GM12891 (cell line): ENCODE measurements around the gene SLC43A1.

Experiments
- DNase-seq: peaks from one replicate; pipeline ENCODE4 v3.0.0; 2011; ENCODE audit warnings: low spot score; ENCODE audit not compliant: insufficient read length
- FAIRE-seq: peaks from 2 replicates; lab custom pipeline; 2011; peaks lifted over from hg19 to GRCh38; lab: Jason Lieb, UNC
- PAX5 ChIP-seq: IDR thresholded peaks from 2 replicates; pipeline ENCODE4 v1.6.1; 2011; ENCODE audit warnings: low read length, moderate library complexity, mild to moderate bottlenecking; ENCODE audit not compliant: insufficient read depth, severe bottlenecking
- POLR2A ChIP-seq: IDR thresholded peaks from 2 replicates; pipeline ENCODE4 v1.6.1; 2011; ENCODE audit warnings: low read depth, low read length, control low read depth
- POLR2AphosphoS5 ChIP-seq: IDR thresholded peaks from 2 replicates; pipeline ENCODE4 v1.6.1; 2011; ENCODE audit warnings: low read depth, low read length, control low read depth
- POU2F2 ChIP-seq: IDR thresholded peaks from 2 replicates; pipeline ENCODE4 v1.6.1; 2011; ENCODE audit warnings: low read depth, mild to moderate bottlenecking, control low read depth, low read length, moderate library complexity
- SPI1 ChIP-seq: IDR thresholded peaks from 2 replicates; pipeline ENCODE4 v1.6.1; 2011; ENCODE audit warnings: low read depth, low read length, control low read depth
- TAF1 ChIP-seq: IDR thresholded peaks from 2 replicates; pipeline ENCODE4 v1.6.1; 2011; ENCODE audit warnings: low read depth, low read length, control low read depth

Gene SLC43A1

GRCh38 chr11:57467508-57468157, 47.9 kb downstream of the SLC43A1 start:
- TF ChIP-seq POU2F2 (no peak), PAX5 (no peak), POLR2AphosphoS5 (no peak), POLR2A (no peak), SPI1 (no peak), TAF1 (no peak)
- no peak for FAIRE-seq
- DNase-seq: no peak

DNA sequence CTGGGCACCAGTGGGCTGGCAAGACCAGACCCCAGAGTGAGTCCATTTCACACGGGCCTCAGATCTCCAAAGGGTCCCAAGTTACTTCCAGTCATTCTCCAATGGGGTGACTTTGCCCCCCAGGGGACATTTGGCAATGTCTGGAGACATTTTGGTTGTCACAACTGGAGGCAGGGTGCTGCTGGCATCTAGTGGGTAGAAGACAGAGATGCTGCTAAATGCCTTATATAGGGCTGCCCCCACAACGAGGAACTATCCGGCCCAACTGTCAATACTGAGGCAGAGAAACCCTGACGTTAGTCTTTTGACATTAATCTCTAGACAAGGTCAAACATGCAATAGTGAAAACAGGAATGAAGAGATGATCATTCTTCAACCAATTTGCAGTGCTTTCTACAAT, 48.8 kb downstream of the SLC43A1 start:
- DNase-seq (no peak), FAIRE-seq (no peak)
- no peak for TF ChIP-seq POLR2AphosphoS5
- TF ChIP-seq SPI1: no peak
- TF ChIP-seq PAX5: no peak
- TF ChIP-seq POU2F2: no peak
- no peak for TF ChIP-seq POLR2A
- TF ChIP-seq TAF1: no peak

- TF ChIP-seq SPI1 (no peak), TAF1 (no peak), POLR2A (no peak), PAX5 (no peak), POU2F2 (no peak), POLR2AphosphoS5 (no peak)
- FAIRE-seq (no peak), DNase-seq (no peak)
Observed at GRCh38 chr11:57464539-57465181, 50.8 kb downstream of the SLC43A1 start.

- TF ChIP-seq PAX5 (no peak), TAF1 (no peak), SPI1 (no peak), POLR2A (no peak), POLR2AphosphoS5 (no peak), POU2F2 (no peak)
- no peak for FAIRE-seq
- no peak for DNase-seq
Observed at GRCh38 chr11:57463671-57464538, 51.6 kb downstream of the SLC43A1 start.

- TF ChIP-seq POLR2AphosphoS5: no peak
- TF ChIP-seq POLR2A: no peak
- TF ChIP-seq TAF1: no peak
- no peak for TF ChIP-seq POU2F2
- no peak for TF ChIP-seq SPI1
- no peak for TF ChIP-seq PAX5
- no peak for DNase-seq
- FAIRE-seq: no peak
Observed at GRCh38 chr11:57462597-57462996, 52.9 kb downstream of the SLC43A1 start.

GRCh38 chr11:57461841-57462489, 53.5 kb downstream of the SLC43A1 start:
- TF ChIP-seq POLR2A (no peak), PAX5 (no peak), POLR2AphosphoS5 (no peak)
- DNase-seq (no peak), FAIRE-seq (no peak)

DNA sequence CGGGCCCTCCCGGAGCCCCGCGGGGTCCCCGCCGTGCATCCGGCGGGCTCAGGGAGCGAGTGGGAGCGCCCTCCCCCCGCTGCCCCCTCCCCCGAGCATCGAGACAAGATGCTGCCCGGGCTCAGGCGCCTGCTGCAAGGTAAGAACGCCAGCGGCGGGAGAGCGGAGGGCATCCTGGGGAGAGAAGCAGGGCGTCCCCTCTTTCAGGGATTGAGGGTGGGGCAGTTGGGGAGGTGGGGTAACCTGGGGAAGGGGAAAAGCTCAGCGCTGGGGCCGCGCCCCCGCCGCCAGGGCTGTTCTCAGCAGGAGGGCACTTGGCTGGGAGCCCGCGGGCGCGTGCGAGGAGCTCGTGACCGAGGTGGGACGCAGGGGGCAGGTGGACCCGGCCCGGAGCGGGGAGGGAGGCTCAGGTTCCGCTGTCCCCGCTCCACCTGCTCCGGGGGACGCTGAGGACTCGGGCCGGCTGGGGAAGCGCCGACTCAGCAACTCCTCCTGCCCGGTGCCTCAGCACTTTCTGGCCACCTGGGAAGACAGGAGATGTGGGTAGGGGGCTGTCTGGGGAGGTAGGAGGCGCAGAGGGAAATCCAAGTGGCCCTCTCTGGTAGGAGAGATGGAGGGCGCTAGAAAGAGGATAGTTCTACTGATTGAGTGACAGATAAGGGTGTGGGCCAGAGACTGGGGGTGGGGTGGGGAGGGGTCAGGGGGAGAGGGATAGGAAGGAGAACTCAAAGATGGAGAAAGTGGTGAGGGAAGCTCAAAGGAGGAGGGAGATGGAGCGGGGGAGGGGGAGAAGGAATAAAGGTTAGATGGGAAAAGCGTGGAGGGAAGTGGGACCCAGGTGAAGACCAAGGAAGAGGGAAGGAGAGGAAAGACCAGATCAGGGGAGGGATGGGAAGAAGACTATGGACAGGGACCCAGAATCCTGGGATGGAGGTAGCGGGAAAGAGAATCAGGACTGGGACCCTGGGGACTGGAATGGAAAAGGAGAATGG, 54.4 kb downstream of the SLC43A1 start:
- FAIRE-seq (no peak), DNase-seq (no peak)

GRCh38 chr11:57460022-57460757, 55.3 kb downstream of the SLC43A1 start, which contains the start of gene RTN4RL2:
RTN4RL2 (plus strand) TSS chr11:57460528; CDS start chr11:57460866, 338 bp downstream.
- FAIRE-seq (peak; percentile 78), DNase-seq (peak; percentile 84)

More for the DNA sequence above, 54.4 kb downstream of the SLC43A1 start:
- TF ChIP-seq PAX5 (no peak), POLR2A (no peak), SPI1 (no peak), POLR2AphosphoS5 (no peak), POU2F2 (no peak), TAF1 (no peak)

More at GRCh38 chr11:57460022-57460757, 55.3 kb downstream of the SLC43A1 start, which contains the start of gene RTN4RL2:
- no peak for TF ChIP-seq TAF1
- no peak for TF ChIP-seq POLR2A
- TF ChIP-seq PAX5: no peak
- no peak for TF ChIP-seq SPI1
- no peak for TF ChIP-seq POU2F2
- TF ChIP-seq POLR2AphosphoS5: no peak
